Type B pancreatic cell (in vitro differentiated cells): ENCODE measurements around the gene PRELID3B. TPM values are rescaled to one million over a fixed set of nuclear protein-coding genes. Genes with fewer than 3 reads are reported as not detected.

Experiments used
- DNase-seq: peaks from one replicate; pipeline ENCODE4 v3.0.0; 2021; ENCODE audit warnings: mixed read lengths; ENCODE audit not compliant: unreplicated experiment; ENCODE audit errors: extremely low spot score
- H3K27ac Mint-ChIP-seq: 2 replicates; pipeline ENCODE4 v1.8.0; 2021; ENCODE audit warnings: mild to moderate bottlenecking, mixed read lengths
- H3K27me3 Mint-ChIP-seq: 2 replicates; pipeline ENCODE4 v1.8.0; 2021; ENCODE audit warnings: mixed read lengths
- H3K36me3 Mint-ChIP-seq: 2 replicates; pipeline ENCODE4 v1.8.0; 2021; ENCODE audit warnings: mixed read lengths
- H3K4me1 Mint-ChIP-seq: one replicate; pipeline ENCODE4 v1.8.0; 2021; ENCODE audit warnings: mixed read lengths; ENCODE audit not compliant: unreplicated experiment
- H3K4me3 Mint-ChIP-seq: 2 replicates; pipeline ENCODE4 v1.8.0; 2021; ENCODE audit warnings: mild to moderate bottlenecking, mixed read lengths
- H3K9me3 Mint-ChIP-seq: 2 replicates; pipeline ENCODE4 v1.8.0; 2021; ENCODE audit warnings: mixed read lengths
- CTCF ChIP-seq: fragments of 200-600 bp; sonication (generic); conservative IDR thresholded peaks from 2 replicates; pipeline ENCODE4 v1.5.0; 2021; ENCODE audit warnings: antibody characterized with exemption, mild to moderate bottlenecking
- total RNA-seq: library from RNA; stranded (reverse); gene quantifications from 2 replicates; pipeline ENCODE4 v1.2.1, GENCODE V29; 2021; ENCODE audit warnings: low replicate concordance

PRELID3B gene
- total RNA-seq, 1 donor from 2014 or later = 45.9 TPM

- H3K4me3 Mint-ChIP-seq = no peak overlapping the region
- H3K36me3 Mint-ChIP-seq = no peaks in the 10 kb centered on the region
- H3K9me3 Mint-ChIP-seq = peaks cover 3% of the 10 kb centered on the region
- peaks cover 4% of the 10 kb centered on the region for H3K27me3 Mint-ChIP-seq
- no peak for DNase-seq
- TF ChIP-seq CTCF = no peak
- H3K27ac Mint-ChIP-seq = peak overlapping the region; percentile 75
- H3K4me1 Mint-ChIP-seq = peaks cover 18% of the 10 kb centered on the region
Measured at GRCh38 chr20:59048681-59049030, 6.1 kb upstream of the PRELID3B start.

GRCh38 chr20:59047938-59048680 is 5.5 kb upstream of the PRELID3B start:
- Mint-ChIP-seq H3K9me3 (peaks cover 3% of the 10 kb centered on the region), H3K36me3 (no peaks in the 10 kb centered on the region), H3K27ac (peak overlapping the region; percentile 75), H3K4me1 (peaks cover 22% of the 10 kb centered on the region), H3K4me3 (peak overlapping the region; percentile 34), H3K27me3 (peaks cover 4% of the 10 kb centered on the region)
- no peak for DNase-seq
- no peak for TF ChIP-seq CTCF

GRCh38 chr20:59046862-59047261 is 4.3 kb upstream of the PRELID3B start:
- DNase-seq = no peak
- no peaks in the 10 kb centered on the region for H3K36me3 Mint-ChIP-seq
- no peak for TF ChIP-seq CTCF
- H3K27me3 Mint-ChIP-seq = peaks cover 4% of the 10 kb centered on the region
- peaks cover 3% of the 10 kb centered on the region for H3K9me3 Mint-ChIP-seq
- no peak overlapping the region for H3K4me3 Mint-ChIP-seq
- H3K27ac Mint-ChIP-seq = no peak overlapping the region
- H3K4me1 Mint-ChIP-seq = peaks cover 20% of the 10 kb centered on the region

GRCh38 chr20:59044796-59045195 is 2.2 kb upstream of the PRELID3B start:
- Mint-ChIP-seq H3K4me3 (no peak overlapping the region), H3K9me3 (peaks cover 3% of the 10 kb centered on the region), H3K36me3 (peaks cover 7% of the 10 kb centered on the region), H3K4me1 (peaks cover 30% of the 10 kb centered on the region), H3K27me3 (peaks cover 4% of the 10 kb centered on the region), H3K27ac (no peak overlapping the region)
- DNase-seq = no peak
- no peak for TF ChIP-seq CTCF

GRCh38 chr20:59044295-59044694 is 1.7 kb upstream of the PRELID3B start:
- peaks cover 31% of the 10 kb centered on the region for H3K4me1 Mint-ChIP-seq
- peaks cover 3% of the 10 kb centered on the region for H3K9me3 Mint-ChIP-seq
- no peak for TF ChIP-seq CTCF
- H3K36me3 Mint-ChIP-seq = peaks cover 7% of the 10 kb centered on the region
- no peak for DNase-seq
- no peak overlapping the region for H3K27ac Mint-ChIP-seq
- peaks cover 4% of the 10 kb centered on the region for H3K27me3 Mint-ChIP-seq
- no peak overlapping the region for H3K4me3 Mint-ChIP-seq
